Upper lobe of left lung (tissue), 6 donors: ENCODE results near the gene KIAA1755. TPM values are rescaled to one million over a fixed set of nuclear protein-coding genes. Genes with fewer than 3 reads are reported as not detected.

Experiments used
- ATAC-seq, 2 donors: fragments of 200-7000 bp; cut with Tn5 transposase; one replicate each; pipeline ENCODE4 v1.9.1; 2022; ENCODE audit warnings: mild to moderate bottlenecking in 2 of 2, moderate library complexity in 2 of 2; ENCODE audit not compliant: low FRiP score in 2 of 2
- DNase-seq, 2 donors: peaks; one replicate each; pipeline ENCODE4 v3.0.0-alpha.2; 2019 to 2020
- H3K27ac ChIP-seq, 4 donors: fragments of 200-600 bp; sonication (generic); one replicate each; pipeline ENCODE4 v1.5.1; 2016 to 2019
- H3K27me3 ChIP-seq, 4 donors: fragments of 200-600 bp; sonication (generic); one replicate each; pipeline ENCODE4 v1.5.1; 2017 to 2019
- H3K36me3 ChIP-seq, 4 donors: fragments of 200-600 bp; sonication (generic); one replicate each; pipeline ENCODE4 v1.5.1; 2016 to 2019
- H3K4me1 ChIP-seq, 4 donors: fragments of 200-600 bp; sonication (generic); one replicate each; pipeline ENCODE4 v1.5.1; 2018 to 2019
- H3K4me3 ChIP-seq, 4 donors: fragments of 200-600 bp; sonication (generic); one replicate each; pipeline ENCODE4 v1.5.1; 2017 to 2019; ENCODE audit warnings: mild to moderate bottlenecking in 2 of 4, moderate library complexity in 1 of 4
- H3K9me3 ChIP-seq, 4 donors: fragments of 200-600 bp; sonication (generic); one replicate each; pipeline ENCODE4 v1.5.1; 2018 to 2019
- EP300 ChIP-seq, 4 donors: sonication (generic); formaldehyde crosslinking; IDR thresholded peaks; one replicate each; pipeline ENCODE4 v1.5.1; 2017; ENCODE audit warnings: antibody characterized with exemption in 4 of 4, control low read depth in 2 of 4
- POLR2A ChIP-seq, 4 donors: fragments of 450-650 bp; IDR thresholded peaks; one replicate each; pipeline ENCODE4 v1.5.1; 2016 to 2017; ENCODE audit warnings: antibody characterized with exemption in 4 of 4, mild to moderate bottlenecking in 2 of 4
- POLR2AphosphoS5 ChIP-seq, 2 donors: sonication (generic); formaldehyde crosslinking; IDR thresholded peaks; one replicate each; pipeline ENCODE4 v1.5.1; 2017; ENCODE audit warnings: antibody characterized with exemption in 2 of 2
- WGBS, 2 donors: methylation state at CpG; one replicate each; pipeline ENCODE4 v1.1.5; 2017 to 2018; 5-methylcytosine and 5-hydroxymethylcytosine counted together
- total RNA-seq, 6 donors: library from RNA; depleted of rRNA in 4 of 6; stranded (reverse); fragments of >200 nt in 4 of 6; gene quantifications; one replicate each; pipeline versions ENCODE4 v1.1.0 to v1.2.1, GENCODE V29; 2016 to 2021
- TF ChIP-seq, protein P1 (sequence below), 6 experiments: fragments of 450-650 bp in 4 of 6; fragments of 200-600 bp in 2 of 6; sonication (generic) in 2 of 6; IDR thresholded peaks; one replicate each; pipeline ENCODE4 v1.5.1; 2016 to 2019; ENCODE audit warnings: antibody characterized with exemption in 6 of 6
- donor health status: DM: no; HTN: no; CAD: no; lungs with moderate emphysema.
- donor health status: DM: no; HTN: yes; CAD: no; lungs with severe emphysema.

The KIAA1755 gene
- total RNA-seq, 6 donors from 2014 or later: 0.15 to 3.1 (median 1.4) TPM

- 56 to 60% methylated on average over 10 to 12 of the region's 12 CpGs for WGBS, 2 donors
- ATAC-seq: peak; percentile 54 to 66
- no peaks in the 10 kb centered on the region for H3K9me3 ChIP-seq
Observed at GRCh38 chr20:38222231-38222922, 38.2 kb downstream of the KIAA1755 start.

GRCh38 chr20:38221119-38221589 is 39.4 kb downstream of the KIAA1755 start:
- no peaks in the 10 kb centered on the region for H3K36me3 ChIP-seq
- peak; percentile 68 to 84 for DNase-seq
- H3K27ac ChIP-seq: no peak overlapping the region
- H3K9me3 ChIP-seq: no peaks in the 10 kb centered on the region
- H3K27me3 ChIP-seq: no peaks in the 10 kb centered on the region
- no peak overlapping the region for H3K4me3 ChIP-seq
- peaks cover 4 to 7% (median 5%) of the 10 kb centered on the region in 4 donors for H3K4me1 ChIP-seq
- TF ChIP-seq POLR2AphosphoS5 (IDR thresholded peaks at IDR 0.05): no peak
- TF ChIP-seq EP300 (IDR thresholded peaks at IDR 0.05): no peak
- no peak for TF ChIP-seq POLR2A (IDR thresholded peaks at IDR 0.05)
- TF ChIP-seq, protein P1, sequence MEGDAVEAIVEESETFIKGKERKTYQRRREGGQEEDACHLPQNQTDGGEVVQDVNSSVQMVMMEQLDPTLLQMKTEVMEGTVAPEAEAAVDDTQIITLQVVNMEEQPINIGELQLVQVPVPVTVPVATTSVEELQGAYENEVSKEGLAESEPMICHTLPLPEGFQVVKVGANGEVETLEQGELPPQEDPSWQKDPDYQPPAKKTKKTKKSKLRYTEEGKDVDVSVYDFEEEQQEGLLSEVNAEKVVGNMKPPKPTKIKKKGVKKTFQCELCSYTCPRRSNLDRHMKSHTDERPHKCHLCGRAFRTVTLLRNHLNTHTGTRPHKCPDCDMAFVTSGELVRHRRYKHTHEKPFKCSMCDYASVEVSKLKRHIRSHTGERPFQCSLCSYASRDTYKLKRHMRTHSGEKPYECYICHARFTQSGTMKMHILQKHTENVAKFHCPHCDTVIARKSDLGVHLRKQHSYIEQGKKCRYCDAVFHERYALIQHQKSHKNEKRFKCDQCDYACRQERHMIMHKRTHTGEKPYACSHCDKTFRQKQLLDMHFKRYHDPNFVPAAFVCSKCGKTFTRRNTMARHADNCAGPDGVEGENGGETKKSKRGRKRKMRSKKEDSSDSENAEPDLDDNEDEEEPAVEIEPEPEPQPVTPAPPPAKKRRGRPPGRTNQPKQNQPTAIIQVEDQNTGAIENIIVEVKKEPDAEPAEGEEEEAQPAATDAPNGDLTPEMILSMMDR (IDR thresholded peaks at IDR 0.05): peak; percentile 85 to 92 (median 92)
- ATAC-seq: peak; percentile 44 to 76
- 9 to 14% methylated on average over 11 of the region's 11 CpGs for WGBS, 2 donors

More at GRCh38 chr20:38222231-38222922, 38.2 kb downstream of the KIAA1755 start:
- TF ChIP-seq POLR2AphosphoS5 (IDR thresholded peaks at IDR 0.05): no peak
- TF ChIP-seq, protein P1 (IDR thresholded peaks at IDR 0.05): peak; percentile 72 to 88 (median 78)
- H3K4me1 ChIP-seq: peaks cover 4 to 7% (median 5%) of the 10 kb centered on the region in 4 donors
- H3K27me3 ChIP-seq: no peaks in the 10 kb centered on the region
- H3K27ac ChIP-seq: no peak overlapping the region
- H3K36me3 ChIP-seq: no peaks in the 10 kb centered on the region
- DNase-seq: peak; percentile 48 to 58
- H3K4me3 ChIP-seq: no peak overlapping the region

- Histone ChIP-seq H3K4me3 (no peak overlapping the region), H3K4me1 (peaks cover 4 to 7% (median 5%) of the 10 kb centered on the region in 4 donors), H3K27ac (no peak overlapping the region), H3K36me3 (no peaks in the 10 kb centered on the region), H3K27me3 (no peaks in the 10 kb centered on the region), H3K9me3 (no peaks in the 10 kb centered on the region)
- TF ChIP-seq, protein P1 (IDR thresholded peaks at IDR 0.05): no peak
- TF ChIP-seq EP300 (IDR thresholded peaks at IDR 0.05) (no peak), POLR2A (IDR thresholded peaks at IDR 0.05) (no peak), POLR2AphosphoS5 (IDR thresholded peaks at IDR 0.05) (no peak)
- no peak for ATAC-seq
- WGBS, 2 donors: 67 to 77% methylated on average over 6 to 11 of the region's 11 CpGs
- no peak for DNase-seq
Observed at GRCh38 chr20:38220587-38221118, 39.9 kb downstream of the KIAA1755 start.

GRCh38 chr20:38219006-38219950 is 41.3 kb downstream of the KIAA1755 start:
- Histone ChIP-seq H3K4me3 (no peak overlapping the region), H3K27me3 (no peaks in the 10 kb centered on the region), H3K9me3 (no peaks in the 10 kb centered on the region), H3K27ac (no peak overlapping the region), H3K36me3 (no peaks in the 10 kb centered on the region), H3K4me1 (peaks cover 4 to 7% (median 5%) of the 10 kb centered on the region in 4 donors)
- ATAC-seq (no peak), DNase-seq (peak in 1 of 2 donors; percentile 63)
- TF ChIP-seq POLR2A (IDR thresholded peaks at IDR 0.05) (no peak), POLR2AphosphoS5 (IDR thresholded peaks at IDR 0.05) (no peak), EP300 (IDR thresholded peaks at IDR 0.05) (no peak)
- TF ChIP-seq, protein P1 (IDR thresholded peaks at IDR 0.05): no peak
- WGBS, 2 donors: 87 to 89% methylated on average over 12 to 19 of the region's 19 CpGs
